GM18858 (cell line): ENCODE measurements around the gene RIIAD1.
"Not testable (repeated sequence)": the region's sequence is repeated elsewhere in the genome, so short reads cannot be mapped to it uniquely, and the experiment has no call there.

Source experiments
- ATAC-seq: cut with Tn5 transposase; IDR thresholded peaks from one replicate; pipeline ENCODE4 v1.9.1; 2021; ENCODE audit not compliant: unreplicated experiment

RIIAD1 gene

DNA sequence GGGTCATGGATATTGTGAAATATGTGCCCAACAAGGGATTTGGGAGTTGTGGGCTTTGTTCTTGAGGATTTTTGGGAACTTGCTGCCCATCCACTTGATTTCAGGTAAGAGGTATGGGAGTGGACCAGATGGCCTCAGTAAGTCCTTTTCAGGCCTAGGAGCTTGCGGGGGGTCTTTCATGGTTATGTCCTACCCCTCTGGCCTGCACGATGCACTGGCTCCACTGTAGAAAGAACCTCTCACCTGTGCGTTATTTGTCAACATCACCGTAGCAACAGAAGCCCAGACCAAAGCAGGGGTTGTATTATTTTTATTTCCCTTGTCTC, 8.6 kb downstream of the RIIAD1 start:
- ATAC-seq, result no peak

DNA sequence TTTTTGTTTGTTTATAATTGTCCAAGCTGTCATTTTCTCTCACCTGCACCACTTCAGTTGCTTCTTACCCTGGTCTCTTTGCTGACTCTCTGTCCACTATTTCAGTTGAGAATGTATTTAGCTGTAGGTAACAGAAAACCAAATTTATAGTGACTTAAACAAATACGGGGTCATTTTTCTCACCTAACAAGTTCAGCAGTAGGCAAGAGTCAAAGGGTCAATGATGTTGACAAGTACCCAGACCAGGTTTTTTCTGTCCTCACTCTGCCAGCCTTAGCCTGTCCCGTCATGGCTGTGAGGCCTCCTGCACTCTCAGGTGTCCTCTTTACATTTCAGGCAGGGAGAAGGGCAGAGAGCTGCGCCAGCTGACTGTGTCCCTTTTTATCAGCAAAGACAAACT, 11.8 kb downstream of the RIIAD1 start:
- no peak for ATAC-seq

GRCh38 chr1:151733995-151734394, 12.7 kb downstream of the RIIAD1 start:
- ATAC-seq, result not testable (repeated sequence)

- no peak for ATAC-seq
Observed at GRCh38 chr1:151737026-151737425, 15.7 kb downstream of the RIIAD1 start.

- ATAC-seq, result no peak
Observed at GRCh38 chr1:151737479-151737878, 16.2 kb downstream of the RIIAD1 start.

DNA sequence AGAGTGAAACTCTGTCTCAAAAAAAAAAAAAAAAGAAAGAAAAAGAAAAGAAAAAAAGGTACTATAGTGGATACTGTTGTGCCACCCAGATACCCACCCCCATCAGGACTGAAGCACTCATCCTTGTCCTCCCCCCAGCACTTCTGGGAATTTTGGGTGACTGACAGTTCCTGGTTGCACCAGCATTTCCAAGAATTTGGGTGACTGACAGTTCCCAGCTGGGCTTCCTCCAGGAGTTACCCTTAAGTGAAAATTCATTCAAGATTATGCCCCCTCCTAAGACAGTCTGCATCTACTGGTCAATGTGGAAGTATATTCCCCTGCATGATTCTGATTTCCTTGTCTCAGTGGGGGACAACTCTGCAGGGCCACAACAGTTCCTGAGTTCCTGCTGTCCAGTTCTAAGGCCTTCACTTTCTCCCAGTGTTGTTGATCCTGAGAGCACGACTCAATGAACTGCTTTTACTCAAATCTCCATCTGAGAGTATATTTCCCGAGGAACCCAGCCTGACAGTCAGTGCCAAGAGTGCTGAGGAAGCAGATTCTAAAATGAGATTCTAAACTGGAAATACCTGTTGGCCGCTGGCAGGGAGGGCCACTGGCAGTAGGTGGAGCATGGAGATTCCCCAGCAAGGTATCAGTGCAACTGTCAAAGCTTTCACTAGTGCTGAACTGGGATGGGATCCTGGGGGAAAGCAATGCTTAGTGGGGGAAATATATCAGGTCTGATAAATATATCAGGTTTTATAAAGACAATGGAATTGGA, 18.5 kb downstream of the RIIAD1 start:
- ATAC-seq, result no peak

- no peak for ATAC-seq
Observed at GRCh38 chr1:151741516-151741915, 20.2 kb downstream of the RIIAD1 start.

DNA sequence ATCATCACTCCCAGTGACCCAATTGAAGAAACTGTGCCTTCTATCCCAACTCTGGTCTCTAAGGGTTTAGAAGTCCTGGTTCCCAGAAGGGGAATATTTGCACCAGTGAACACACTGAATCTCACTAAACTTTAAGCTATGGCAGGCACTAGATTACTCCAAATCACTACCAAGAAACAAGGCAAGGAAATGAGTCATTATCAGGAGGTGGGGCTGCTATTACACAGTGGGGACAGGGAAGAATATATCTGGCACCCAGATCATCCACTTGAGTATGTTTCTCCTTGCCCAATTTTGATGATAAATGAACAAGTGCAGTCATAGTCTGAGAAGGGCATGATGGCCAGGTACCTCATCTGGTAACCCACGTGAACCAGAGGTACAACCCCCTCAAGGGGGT, 35.0 kb downstream of the RIIAD1 start:
- ATAC-seq, result no peak

DNA sequence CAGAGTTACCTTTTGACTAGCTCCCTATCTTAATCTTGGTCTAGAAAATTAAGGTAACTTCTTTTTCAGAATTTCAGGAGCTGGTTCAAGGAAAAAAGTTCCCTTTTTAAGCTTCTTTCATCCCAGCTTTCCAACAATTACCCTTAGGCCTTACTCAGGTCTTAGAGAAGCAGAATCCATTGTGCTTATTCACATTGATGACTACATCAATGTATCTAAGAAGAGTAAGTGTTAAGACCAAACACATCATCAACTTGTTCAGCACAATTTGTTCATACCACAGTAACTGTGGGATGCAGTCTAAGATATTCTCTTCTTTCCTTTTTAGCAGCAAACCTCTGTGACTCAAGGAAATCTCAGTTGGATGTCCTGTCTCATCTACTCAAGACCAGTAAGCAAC, 37.9 kb downstream of the RIIAD1 start:
- ATAC-seq, result no peak

- no peak for ATAC-seq
Observed at GRCh38 chr1:151760597-151761385, 39.5 kb downstream of the RIIAD1 start.

DNA sequence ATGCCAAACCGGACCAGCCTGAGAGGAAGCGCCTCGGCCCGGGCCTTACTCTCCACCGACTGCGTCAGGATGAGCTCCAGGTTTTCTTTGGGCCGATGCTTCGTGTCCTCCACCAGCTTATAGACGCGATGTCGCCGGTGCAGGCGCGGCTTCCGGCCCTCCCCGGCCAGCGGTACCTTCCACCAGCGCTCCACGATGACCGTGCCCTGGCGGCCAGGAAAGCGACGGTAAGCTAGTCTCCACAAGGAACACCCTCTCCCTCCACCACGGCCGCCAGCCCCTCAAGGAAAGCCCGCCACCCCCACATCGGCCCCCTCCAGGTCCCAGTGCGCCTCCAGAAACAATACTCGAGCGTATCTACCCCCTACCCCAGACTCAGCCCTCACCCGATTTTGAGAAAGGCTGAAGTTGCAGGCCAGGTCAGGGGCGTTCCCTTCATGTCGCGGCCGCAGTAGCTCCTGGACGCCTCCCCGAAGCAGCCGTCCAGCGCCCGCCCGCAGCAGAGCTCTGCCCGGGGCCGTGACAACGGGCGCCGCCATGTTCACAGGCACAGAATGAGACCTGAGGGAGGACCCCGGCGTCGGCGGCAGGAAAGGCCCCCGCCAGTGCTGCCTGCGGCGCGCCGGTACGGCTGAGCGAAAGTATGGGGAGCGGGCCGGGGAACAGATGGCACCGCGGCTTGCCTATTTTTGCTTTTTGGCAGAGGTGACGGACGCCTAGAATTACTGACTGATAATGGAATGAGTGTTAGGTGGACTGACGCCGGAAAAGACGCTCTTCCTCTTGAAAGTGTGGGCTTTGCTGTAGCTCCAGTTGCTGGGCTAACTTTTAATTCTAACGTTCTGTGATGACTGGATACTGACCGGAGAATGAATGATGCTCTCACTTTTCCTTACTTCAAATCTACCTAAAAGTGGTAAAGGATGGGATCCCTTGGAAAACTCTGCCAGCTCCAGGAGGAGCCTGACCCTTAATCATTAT, 41.9 kb downstream of the RIIAD1 start, which contains the start of gene MRPL9:
Gene MRPL9 (minus strand): TSS at position 556 of the 981 bp plus-strand sequence. CDS start 17 bp downstream, at position 539.
- peak; percentile 78 for ATAC-seq

GRCh38 chr1:151763990-151764389, 42.7 kb downstream of the RIIAD1 start:
- ATAC-seq, result no peak

DNA sequence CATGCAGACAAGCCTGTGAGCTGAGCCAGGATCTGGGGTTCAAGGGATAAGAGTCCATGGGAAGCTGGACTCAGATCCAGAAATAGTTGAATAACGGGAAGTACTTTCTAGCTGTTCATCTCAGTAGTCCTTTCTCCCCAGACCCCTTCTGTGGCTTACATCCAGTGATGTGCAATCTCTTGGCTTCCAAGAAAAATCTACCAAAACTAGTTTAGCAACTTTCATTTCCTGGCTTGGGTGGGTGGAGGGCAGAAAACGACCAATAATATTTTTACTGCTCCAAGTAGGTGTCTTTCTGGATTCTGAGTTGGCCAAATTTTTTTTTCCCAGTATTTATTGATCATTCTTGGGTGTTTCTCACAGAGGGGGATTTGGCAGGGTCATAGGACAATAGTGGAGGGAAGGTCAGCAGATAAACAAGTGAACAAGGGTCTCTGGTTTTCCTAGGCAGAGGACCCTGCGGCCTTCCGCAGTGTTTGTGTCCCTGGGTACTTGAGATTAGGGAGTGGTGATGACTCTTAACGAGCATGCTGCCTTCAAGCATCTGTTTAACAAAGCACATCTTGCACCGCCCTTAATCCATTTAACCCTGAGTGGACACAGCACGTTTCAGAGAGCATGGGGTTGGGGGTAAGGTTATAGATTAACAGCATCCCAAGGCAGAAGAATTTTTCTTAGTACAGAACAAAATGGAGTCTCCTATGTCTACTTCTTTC, 47.2 kb downstream of the RIIAD1 start:
- not testable (repeated sequence) for ATAC-seq

- ATAC-seq, result not testable (repeated sequence)
Observed at GRCh38 chr1:151769270-151769669, 47.9 kb downstream of the RIIAD1 start.

GRCh38 chr1:151773702-151774101, 52.4 kb downstream of the RIIAD1 start:
- no peak for ATAC-seq

DNA sequence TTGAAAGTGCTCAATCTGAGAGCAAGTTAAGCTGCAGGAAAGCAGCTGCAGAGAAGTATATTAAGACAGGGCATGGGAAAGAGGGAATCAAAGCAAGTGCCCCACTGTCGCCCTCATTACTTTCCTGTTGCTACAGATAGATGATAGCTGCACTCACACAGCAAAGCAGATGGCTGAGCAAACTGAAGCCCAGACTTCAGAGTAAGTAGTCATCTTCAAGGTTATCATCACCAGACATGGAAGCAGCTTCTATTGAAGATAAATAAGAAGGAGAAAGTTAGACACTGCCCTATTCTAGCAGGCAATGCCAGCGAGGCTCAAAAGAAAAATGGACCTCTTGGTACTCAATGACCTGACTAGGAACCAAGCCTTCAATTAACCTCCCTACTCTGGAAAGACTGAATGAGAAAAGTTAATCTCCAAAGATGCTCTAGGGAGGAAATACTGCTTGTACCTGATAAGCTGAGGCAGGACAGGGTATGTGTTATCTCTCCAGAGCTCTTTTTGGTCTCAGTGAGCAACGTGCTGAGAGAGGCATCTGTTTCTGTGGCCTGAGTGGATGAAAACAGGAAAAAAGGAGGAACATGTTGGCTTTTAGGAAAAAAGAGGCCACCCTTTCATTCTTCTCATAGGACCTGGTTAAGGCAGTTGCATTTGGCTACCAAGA, 53.1 kb downstream of the RIIAD1 start:
- no peak for ATAC-seq

DNA sequence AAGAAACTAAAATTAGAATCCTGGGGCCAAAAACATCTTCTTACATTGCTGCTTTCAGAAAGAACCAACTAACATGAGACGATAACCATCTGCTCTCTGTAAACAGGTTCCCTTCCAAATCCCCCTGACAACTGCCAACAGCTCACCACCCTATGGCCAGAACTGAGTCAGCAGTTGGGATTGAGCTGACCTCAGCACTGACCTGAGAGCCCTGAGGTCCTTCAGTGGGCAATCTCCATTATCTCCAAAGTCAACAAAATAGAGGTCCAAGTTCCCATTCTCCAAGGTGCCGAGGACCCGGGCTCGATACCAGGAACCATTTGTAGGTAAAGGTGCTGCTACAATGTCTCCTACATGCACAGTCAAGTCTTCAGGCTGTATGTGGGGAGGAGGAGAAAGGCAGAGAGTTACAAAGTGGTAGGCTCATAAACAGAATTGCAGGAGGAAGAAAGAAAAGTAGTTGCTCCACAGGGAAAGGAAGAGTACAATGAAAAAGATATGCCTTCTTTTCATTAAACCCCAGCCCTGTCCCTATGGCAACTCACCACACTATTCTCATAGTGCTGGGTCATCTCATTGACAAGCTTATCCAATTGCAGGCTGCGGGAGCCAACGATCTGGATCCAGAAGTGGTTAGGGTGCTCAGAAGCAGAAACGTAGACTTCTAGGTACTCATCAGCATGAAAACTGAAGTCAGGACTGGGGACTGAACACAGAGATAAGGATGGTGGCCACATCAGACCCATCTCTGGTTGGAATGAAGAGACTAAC, 54.8 kb downstream of the RIIAD1 start:
- ATAC-seq, result no peak

GRCh38 chr1:151776665-151777062, 55.3 kb downstream of the RIIAD1 start:
- no peak for ATAC-seq

- ATAC-seq, result no peak
Observed at GRCh38 chr1:151777317-151777716, 56.0 kb downstream of the RIIAD1 start.
